Mucosa of descending colon (tissue), 3 donors: Measurements from ENCODE around the gene RCAN3. TPM values are rescaled to one million over a fixed set of nuclear protein-coding genes. Genes with fewer than 3 reads are reported as not detected.
A peak's percentile ranks its signal among the peaks of the same experiment; 100 is the strongest.

Experiments
- ATAC-seq: fragments of 200-7000 bp; cut with Tn5 transposase; one replicate; pipeline ENCODE4 v1.9.1; 2020; ENCODE audit warnings: mild to moderate bottlenecking, moderate library complexity
- DNase-seq, 3 donors: peaks; one replicate each; pipeline ENCODE4 v3.0.0-alpha.2; 2020
- H3K36me3 ChIP-seq: fragments of 200-600 bp; one replicate; pipeline ENCODE4 v1.8.0; 2021; ENCODE audit warnings: low read depth, mild to moderate bottlenecking
- H3K4me1 ChIP-seq: fragments of 200-600 bp; one replicate; pipeline ENCODE4 v1.8.0; 2021; ENCODE audit warnings: low read depth, mild to moderate bottlenecking
- H3K4me3 ChIP-seq: fragments of 200-600 bp; one replicate; pipeline ENCODE4 v1.8.0; 2021; ENCODE audit warnings: mild to moderate bottlenecking
- H3K9me3 ChIP-seq: fragments of 200-600 bp; one replicate; pipeline ENCODE4 v1.8.0; 2021; ENCODE audit warnings: mild to moderate bottlenecking
- intact Hi-C, 2 donors: fragments of 100-400 bp; cut with DNase I in 1 of 2; cut with micrococcal nuclease in 1 of 2; formaldehyde crosslinking; loops; one replicate each; pipeline versions ENCODE4 v1.11.0 to v1.11.1; 2022; cut with DNase I, micrococcal nuclease
- total RNA-seq, 3 donors: library from RNA; stranded (reverse); fragmentation: NEBNext Ultra II Directional in 2 of 3; extraction: Animal tissue kit (Norgen Biotek cat#: 25700) in 2 of 3; gene quantifications; one replicate each; pipeline versions ENCODE4 v1.2.1 to v1.2.4, GENCODE V29; 2021 to 2023
- TF ChIP-seq, protein P1 (sequence below): fragments of 200-600 bp; IDR thresholded peaks from one replicate; pipeline ENCODE4 v1.8.0; 2022; ENCODE audit warnings: antibody characterized with exemption, mild to moderate bottlenecking
- donor health status: DM: no; HTN: no; CAD: no; lungs with moderate emphysema.
- donor health status: DM: no; HTN: no; CAD: no.
- donor health status: DM: no; HTN: yes; CAD: no.

RCAN3 gene
- total RNA-seq, 3 donors from 2014 or later = 9.2 to 15.0 (median 12.8) TPM

GRCh38 chr1:24555591-24556413, 53.2 kb downstream of the RCAN3 start, which contains the start of gene NCMAP:
Gene NCMAP (plus strand): TSS chr1:24556087. CDS start chr1:24595431, 39,344 bp downstream.
- DNase-seq = peak; percentile 66 to 87 (median 79)
- no peak within 1 kb of the TSS for H3K4me3 ChIP-seq
- TF ChIP-seq, protein P1, sequence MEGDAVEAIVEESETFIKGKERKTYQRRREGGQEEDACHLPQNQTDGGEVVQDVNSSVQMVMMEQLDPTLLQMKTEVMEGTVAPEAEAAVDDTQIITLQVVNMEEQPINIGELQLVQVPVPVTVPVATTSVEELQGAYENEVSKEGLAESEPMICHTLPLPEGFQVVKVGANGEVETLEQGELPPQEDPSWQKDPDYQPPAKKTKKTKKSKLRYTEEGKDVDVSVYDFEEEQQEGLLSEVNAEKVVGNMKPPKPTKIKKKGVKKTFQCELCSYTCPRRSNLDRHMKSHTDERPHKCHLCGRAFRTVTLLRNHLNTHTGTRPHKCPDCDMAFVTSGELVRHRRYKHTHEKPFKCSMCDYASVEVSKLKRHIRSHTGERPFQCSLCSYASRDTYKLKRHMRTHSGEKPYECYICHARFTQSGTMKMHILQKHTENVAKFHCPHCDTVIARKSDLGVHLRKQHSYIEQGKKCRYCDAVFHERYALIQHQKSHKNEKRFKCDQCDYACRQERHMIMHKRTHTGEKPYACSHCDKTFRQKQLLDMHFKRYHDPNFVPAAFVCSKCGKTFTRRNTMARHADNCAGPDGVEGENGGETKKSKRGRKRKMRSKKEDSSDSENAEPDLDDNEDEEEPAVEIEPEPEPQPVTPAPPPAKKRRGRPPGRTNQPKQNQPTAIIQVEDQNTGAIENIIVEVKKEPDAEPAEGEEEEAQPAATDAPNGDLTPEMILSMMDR = no peak
- H3K4me1 ChIP-seq = peaks cover 9% of the 10 kb centered on the region
- ATAC-seq = peak; percentile 83
- intact Hi-C loops = no loop called here
- H3K9me3 ChIP-seq = no peaks in the 10 kb centered on the region
- H3K36me3 ChIP-seq = no peaks in the 10 kb centered on the region

GRCh38 chr1:24556414-24556795, 53.8 kb downstream of the RCAN3 start:
- ATAC-seq = no peak
- Histone ChIP-seq H3K9me3 (no peaks in the 10 kb centered on the region), H3K4me3 (no peak overlapping the region), H3K4me1 (peaks cover 7% of the 10 kb centered on the region), H3K36me3 (no peaks in the 10 kb centered on the region)
- intact Hi-C loops = no loop called here
- TF ChIP-seq, protein P1 = no peak
- peak in 1 of 3 donors; percentile 31 for DNase-seq

GRCh38 chr1:24557220-24557619, 54.6 kb downstream of the RCAN3 start:
- H3K4me1 ChIP-seq = no peaks in the 10 kb centered on the region
- no peak for ATAC-seq
- intact Hi-C loops = no loop called here
- no peaks in the 10 kb centered on the region for H3K9me3 ChIP-seq
- H3K36me3 ChIP-seq = no peaks in the 10 kb centered on the region
- no peak overlapping the region for H3K4me3 ChIP-seq
- TF ChIP-seq, protein P1 = no peak
- DNase-seq = no peak

GRCh38 chr1:24557711-24558131, 55.1 kb downstream of the RCAN3 start:
- ATAC-seq (peak; percentile 38), DNase-seq (no peak)
- TF ChIP-seq, protein P1 = no peak
- Histone ChIP-seq H3K4me3 (no peak overlapping the region), H3K36me3 (no peaks in the 10 kb centered on the region), H3K9me3 (no peaks in the 10 kb centered on the region), H3K4me1 (no peaks in the 10 kb centered on the region)
- intact Hi-C loops = no loop called here

DNA sequence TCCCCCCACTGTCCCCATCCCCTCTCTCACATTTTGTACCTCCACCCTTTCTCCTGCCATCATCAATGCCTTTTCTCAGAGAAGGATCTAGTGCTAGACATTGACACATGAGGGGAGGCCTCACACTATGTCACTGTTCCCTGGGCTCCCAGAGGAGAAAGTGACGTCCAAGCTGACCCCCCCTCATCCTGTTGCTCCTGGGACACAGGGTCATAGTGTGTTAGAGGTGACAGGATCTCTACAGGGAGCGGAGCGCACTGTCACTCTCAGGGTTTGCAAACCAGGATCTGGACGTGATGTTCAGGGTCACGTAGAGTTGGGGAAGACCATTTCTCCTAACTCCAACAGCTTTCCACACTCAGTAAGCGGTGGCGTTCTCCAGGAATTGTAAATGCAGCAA, 55.8 kb downstream of the RCAN3 start:
- TF ChIP-seq, protein P1 = no peak
- intact Hi-C loops = no loop called here
- no peak for ATAC-seq

More for the DNA sequence above, 55.8 kb downstream of the RCAN3 start:
- H3K4me3 ChIP-seq = no peak overlapping the region
- H3K9me3 ChIP-seq = no peaks in the 10 kb centered on the region
- DNase-seq = peak in 1 of 3 donors; percentile 19
- H3K4me1 ChIP-seq = no peaks in the 10 kb centered on the region
- no peaks in the 10 kb centered on the region for H3K36me3 ChIP-seq
